Measurements from ENCODE around the gene SLX4. TPM values are rescaled to one million over a fixed set of nuclear protein-coding genes. Genes with fewer than 3 reads are reported as not detected.
"Not testable (repeated sequence)": the region's sequence is repeated elsewhere in the genome, so short reads cannot be mapped to it uniquely, and the experiment has no call there.

SLX4 gene, protein sequence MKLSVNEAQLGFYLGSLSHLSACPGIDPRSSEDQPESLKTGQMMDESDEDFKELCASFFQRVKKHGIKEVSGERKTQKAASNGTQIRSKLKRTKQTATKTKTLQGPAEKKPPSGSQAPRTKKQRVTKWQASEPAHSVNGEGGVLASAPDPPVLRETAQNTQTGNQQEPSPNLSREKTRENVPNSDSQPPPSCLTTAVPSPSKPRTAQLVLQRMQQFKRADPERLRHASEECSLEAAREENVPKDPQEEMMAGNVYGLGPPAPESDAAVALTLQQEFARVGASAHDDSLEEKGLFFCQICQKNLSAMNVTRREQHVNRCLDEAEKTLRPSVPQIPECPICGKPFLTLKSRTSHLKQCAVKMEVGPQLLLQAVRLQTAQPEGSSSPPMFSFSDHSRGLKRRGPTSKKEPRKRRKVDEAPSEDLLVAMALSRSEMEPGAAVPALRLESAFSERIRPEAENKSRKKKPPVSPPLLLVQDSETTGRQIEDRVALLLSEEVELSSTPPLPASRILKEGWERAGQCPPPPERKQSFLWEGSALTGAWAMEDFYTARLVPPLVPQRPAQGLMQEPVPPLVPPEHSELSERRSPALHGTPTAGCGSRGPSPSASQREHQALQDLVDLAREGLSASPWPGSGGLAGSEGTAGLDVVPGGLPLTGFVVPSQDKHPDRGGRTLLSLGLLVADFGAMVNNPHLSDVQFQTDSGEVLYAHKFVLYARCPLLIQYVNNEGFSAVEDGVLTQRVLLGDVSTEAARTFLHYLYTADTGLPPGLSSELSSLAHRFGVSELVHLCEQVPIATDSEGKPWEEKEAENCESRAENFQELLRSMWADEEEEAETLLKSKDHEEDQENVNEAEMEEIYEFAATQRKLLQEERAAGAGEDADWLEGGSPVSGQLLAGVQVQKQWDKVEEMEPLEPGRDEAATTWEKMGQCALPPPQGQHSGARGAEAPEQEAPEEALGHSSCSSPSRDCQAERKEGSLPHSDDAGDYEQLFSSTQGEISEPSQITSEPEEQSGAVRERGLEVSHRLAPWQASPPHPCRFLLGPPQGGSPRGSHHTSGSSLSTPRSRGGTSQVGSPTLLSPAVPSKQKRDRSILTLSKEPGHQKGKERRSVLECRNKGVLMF (N-terminal part only)
- total RNA-seq = 10 to 100 TPM; 13.4 to 18.4 TPM

DNA sequence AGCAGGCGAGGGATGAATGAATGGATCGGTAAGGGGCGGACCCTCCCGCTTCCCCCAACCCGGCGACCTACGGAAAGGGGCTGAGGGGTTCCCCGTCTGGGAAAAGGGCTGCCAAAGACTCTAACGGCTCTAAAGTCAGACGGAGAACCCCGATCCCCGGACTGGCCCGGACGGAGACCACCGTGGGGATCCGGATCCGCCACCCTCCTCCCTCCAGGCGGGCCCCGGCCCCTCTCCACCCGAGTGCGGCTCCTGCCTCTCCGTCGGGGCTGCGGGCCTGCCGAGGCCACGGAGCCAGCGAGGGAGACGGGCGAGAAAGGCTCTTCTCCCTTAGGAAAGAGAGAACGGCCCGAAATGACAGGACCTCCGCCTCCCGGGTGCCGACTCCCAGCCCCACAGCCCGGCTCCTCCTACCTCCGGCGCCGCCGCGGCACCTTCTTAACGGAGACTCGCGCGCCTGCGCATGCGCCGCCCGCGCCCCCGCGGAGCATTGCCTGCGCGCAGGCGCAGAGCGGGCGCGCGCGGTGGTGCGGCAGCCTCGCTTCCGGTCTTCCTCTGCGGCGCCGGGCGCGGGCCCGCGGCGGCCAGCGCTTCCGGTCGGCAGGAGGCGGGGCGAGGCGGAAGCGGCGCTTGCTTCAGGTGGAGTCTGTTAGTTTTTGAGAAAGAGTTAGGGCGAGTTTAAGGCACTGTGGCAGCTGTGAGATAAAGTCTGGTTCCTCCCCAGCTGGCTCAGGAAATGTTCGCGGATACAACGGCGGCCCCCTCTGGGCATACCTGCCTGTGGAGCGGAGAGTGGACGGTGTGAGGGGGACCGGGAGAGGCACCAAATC is at the start of gene SLX4:
Gene SLX4, minus strand, starts transcription at position 461 of the 830 bp plus-strand sequence. CDS start 2,642 bp downstream, outside the sequence.
- H3K4me1 Mint-ChIP-seq (ENCODE audit: low read depth in 2 of 2) = peaks cover 43 to 53% of the 10 kb centered on the region in 2 donors
- peak; percentile 96 to 98 for ATAC-seq

DNA sequence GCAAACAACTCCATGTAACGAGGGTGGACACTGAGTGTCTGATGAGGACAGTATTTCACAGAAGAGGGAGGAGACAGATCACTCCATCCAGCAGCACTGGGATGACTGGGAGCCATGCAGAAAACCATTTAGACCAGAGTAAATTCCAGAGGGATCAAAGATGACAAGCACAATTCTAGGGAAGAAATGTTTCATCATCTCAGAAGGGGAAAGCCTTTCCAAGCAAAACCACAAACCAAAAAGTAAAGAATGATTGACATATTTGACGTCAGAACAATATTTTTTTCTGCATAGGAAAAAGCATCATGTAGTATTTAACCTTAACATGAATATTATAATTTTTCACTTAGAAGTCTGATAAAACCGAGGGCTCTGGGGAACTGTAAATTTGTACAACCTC is 47.8 kb upstream of the SLX4 start:
- ATAC-seq (no peak), DNase-seq (ENCODE audit: low spot score) (no peak)
- Mint-ChIP-seq H3K4me1 (ENCODE audit: low read depth in 2 of 2) (peaks cover 0 to 6% of the 10 kb centered on the region in 2 donors), H3K36me3 (peaks cover 14% of the 10 kb centered on the region), H3K4me3 (no peak overlapping the region), H3K9me3 (no peaks in the 10 kb centered on the region), H3K27ac (peak overlapping the region in 1 of 2 donors; percentile 8), H3K27me3 (no peaks in the 10 kb centered on the region)

More for the DNA sequence above, at the start of gene SLX4:
- H3K4me3 Mint-ChIP-seq = peak within 1 kb of the TSS; percentile 96
- no peaks in the 10 kb centered on the region for H3K9me3 Mint-ChIP-seq
- peak within 1 kb of the TSS; percentile 89 to 97 for H3K27ac Mint-ChIP-seq
- DNase-seq (ENCODE audit: low spot score) = peak; percentile 96
- no peaks in the 10 kb centered on the region for H3K27me3 Mint-ChIP-seq
- H3K36me3 Mint-ChIP-seq = peaks cover 13% of the 10 kb centered on the region

DNA sequence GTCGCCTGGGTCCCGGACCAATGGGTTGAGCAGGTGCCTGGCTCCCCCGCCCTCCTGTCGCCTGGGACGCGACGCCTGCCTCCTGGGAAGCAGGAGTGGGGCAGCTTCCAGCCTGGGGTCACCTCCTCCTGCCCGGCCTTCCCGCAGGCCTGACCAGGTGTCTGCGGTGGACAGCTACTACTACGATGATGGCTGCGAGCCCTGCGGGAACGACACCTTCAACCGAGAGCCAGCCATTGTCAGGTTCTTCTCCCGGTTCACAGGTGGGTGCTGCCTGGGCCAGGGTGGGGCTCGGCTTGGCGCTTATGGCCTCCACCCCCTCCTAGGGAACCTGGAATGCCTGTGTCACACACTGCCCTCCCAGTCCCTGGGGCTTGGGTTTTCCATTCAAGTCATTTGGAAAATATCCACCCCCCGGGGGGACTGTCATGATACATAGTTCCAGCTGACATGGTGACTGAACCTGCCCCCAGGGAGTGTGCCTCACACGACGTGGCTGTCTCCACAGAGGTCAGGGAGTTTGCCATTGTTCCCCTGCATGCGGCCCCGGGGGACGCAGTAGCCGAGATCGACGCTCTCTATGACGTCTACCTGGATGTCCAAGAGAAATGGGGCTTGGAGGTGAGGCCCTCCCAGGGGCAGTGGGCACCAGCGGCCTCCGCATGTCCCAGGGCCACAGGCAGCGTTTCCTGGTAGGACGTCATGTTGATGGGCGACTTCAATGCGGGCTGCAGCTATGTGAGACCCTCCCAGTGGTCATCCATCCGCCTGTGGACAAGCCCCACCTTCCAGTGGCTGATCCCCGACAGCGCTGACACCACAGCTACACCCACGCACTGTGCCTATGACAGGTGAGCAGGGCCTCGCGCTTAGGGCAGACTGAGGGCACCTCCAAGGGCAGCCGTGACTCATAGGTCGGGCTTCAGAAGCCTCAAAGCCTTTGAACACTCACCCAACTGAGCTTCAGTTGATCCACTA is 45.4 kb upstream of the SLX4 start:
- Mint-ChIP-seq H3K36me3 (peaks cover 14% of the 10 kb centered on the region), H3K9me3 (no peaks in the 10 kb centered on the region), H3K4me3 (no peak overlapping the region), H3K4me1 (ENCODE audit: low read depth in 2 of 2) (peaks cover 0 to 6% of the 10 kb centered on the region in 2 donors), H3K27me3 (no peaks in the 10 kb centered on the region), H3K27ac (no peak overlapping the region)
- ATAC-seq (no peak), DNase-seq (ENCODE audit: low spot score) (peak; percentile 52)

DNA sequence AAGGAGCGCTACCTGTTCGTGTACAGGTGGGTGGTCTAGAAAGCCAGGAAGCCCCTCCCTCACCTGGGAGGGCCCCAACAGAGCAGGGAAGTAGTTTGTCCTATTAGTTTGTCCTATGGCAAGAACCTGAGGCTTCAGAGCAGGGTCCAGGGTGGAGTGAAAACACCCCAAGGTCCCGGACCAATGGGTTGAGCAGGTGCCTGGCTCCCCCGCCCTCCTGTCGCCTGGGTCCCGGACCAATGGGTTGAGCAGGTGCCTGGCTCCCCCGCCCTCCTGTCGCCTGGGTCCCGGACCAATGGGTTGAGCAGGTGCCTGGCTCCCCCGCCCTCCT is 44.7 kb upstream of the SLX4 start:
- H3K4me1 Mint-ChIP-seq (ENCODE audit: low read depth in 2 of 2); H3K27ac Mint-ChIP-seq; H3K27me3 Mint-ChIP-seq; ATAC-seq; H3K4me3 Mint-ChIP-seq; H3K9me3 Mint-ChIP-seq; DNase-seq (ENCODE audit: low spot score): not testable (repeated sequence)
- H3K36me3 Mint-ChIP-seq = peaks cover 12% of the 10 kb centered on the region

DNA sequence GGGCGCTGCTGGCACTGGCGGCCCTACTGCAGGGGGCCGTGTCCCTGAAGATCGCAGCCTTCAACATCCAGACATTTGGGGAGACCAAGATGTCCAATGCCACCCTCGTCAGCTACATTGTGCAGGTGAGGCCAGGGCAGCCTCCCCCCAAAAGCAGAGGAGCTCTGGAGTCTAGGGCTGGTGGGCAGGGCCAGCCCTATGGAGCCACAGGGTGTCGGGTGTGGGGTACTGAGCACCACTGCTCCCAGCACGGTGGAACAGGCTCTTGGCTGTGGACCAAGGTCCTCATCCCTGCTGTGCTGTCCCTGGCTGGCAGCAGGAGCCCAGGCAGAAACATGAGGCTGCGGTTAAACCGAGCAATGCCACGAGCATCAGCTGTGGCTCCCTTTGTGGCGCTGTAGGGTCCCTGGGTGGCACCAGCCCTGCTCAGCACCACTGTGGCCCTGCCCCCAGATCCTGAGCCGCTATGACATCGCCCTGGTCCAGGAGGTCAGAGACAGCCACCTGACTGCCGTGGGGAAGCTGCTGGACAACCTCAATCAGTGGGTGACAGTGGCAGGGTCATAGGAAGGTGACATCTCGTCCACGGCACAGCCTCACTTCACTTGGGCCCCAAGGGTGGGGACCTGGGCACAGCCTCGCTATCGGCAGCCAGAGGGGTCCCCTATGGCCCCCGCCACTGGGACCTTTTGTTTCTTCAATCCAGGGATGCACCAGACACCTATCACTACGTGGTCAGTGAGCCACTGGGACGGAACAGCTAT is 44.2 kb upstream of the SLX4 start:
- peaks cover 8% of the 10 kb centered on the region for H3K36me3 Mint-ChIP-seq
- no peaks in the 10 kb centered on the region for H3K9me3 Mint-ChIP-seq
- peaks cover 0 to 6% of the 10 kb centered on the region in 2 donors for H3K4me1 Mint-ChIP-seq (ENCODE audit: low read depth in 2 of 2)
- DNase-seq (ENCODE audit: low spot score) (peak; percentile 55), ATAC-seq (peak in 1 of 2 donors; percentile 3)
- no peak overlapping the region for H3K27ac Mint-ChIP-seq
- H3K4me3 Mint-ChIP-seq = no peak overlapping the region
- H3K27me3 Mint-ChIP-seq = no peaks in the 10 kb centered on the region

DNA sequence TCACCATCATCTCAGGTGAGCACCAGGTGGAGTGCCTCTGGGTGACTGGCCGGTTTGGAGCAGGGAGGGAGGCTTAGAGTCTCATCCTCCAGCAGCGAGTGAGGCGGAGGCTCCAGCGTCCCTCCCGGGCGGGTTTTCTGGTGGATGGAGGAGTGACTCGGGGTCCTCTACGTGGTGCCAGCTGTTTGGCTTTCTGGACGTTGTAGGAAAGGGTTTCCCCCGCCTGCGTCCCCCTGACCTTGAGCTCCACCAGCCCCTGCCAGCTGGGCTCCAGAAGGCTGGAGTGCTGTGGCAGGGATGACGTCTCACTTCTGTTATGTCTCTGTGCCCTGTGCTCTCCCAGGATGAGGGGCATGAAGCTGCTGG is 43.6 kb upstream of the SLX4 start:
- H3K4me3 Mint-ChIP-seq = no peak overlapping the region
- DNase-seq (ENCODE audit: low spot score) (peak; percentile 32), ATAC-seq (no peak)
- H3K27ac Mint-ChIP-seq = no peak overlapping the region
- no peaks in the 10 kb centered on the region for H3K27me3 Mint-ChIP-seq
- H3K36me3 Mint-ChIP-seq = peaks cover 8% of the 10 kb centered on the region
- peaks cover 0 to 6% of the 10 kb centered on the region in 2 donors for H3K4me1 Mint-ChIP-seq (ENCODE audit: low read depth in 2 of 2)
- no peaks in the 10 kb centered on the region for H3K9me3 Mint-ChIP-seq

DNA sequence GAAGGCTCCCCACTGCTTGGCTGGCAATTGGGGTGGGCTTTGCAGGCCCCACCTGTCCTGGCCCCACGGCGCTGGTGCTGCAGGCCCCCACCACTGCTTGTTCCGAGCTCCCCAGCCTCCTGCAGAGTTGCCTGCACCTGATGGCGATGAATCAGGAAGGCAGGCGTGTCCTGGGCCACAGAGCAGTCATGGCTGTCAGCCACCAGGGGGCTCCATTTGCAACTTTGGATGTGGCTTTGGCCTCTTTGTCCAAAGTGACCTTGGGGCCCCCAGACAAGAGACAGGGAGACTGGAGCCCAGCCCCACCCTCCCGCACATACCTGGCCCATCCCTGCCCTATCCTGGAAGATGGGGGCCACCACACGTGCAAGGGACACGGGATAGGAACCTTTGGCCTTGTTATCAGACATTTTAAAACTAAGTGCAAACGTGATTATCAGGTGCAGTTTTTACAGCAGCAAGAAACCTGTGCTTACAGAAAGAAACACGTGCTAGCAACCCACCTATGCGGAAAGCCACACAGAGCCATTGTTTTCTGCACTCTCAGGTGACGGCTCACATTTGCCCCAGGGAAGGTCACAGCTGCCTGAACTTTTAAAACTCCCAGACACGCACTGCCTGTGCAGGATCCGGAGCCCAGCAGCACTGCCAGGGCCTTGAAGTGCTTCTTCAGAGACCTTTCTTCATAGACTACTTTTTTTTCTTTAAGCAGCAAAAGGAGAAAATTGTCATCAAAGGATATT is 43.0 kb upstream of the SLX4 start, which contains the start of gene DNASE1:
Gene DNASE1, plus strand, starts transcription at position 443 of the 743 bp plus-strand sequence. CDS start 683 bp downstream, outside the sequence.
- Mint-ChIP-seq H3K27me3 (no peaks in the 10 kb centered on the region), H3K9me3 (no peaks in the 10 kb centered on the region), H3K36me3 (peaks cover 7% of the 10 kb centered on the region), H3K27ac (no peak within 1 kb of the TSS), H3K4me3 (no peak within 1 kb of the TSS), H3K4me1 (ENCODE audit: low read depth in 2 of 2) (peaks cover 0 to 6% of the 10 kb centered on the region in 2 donors)
- DNase-seq (ENCODE audit: low spot score) (peak; percentile 73), ATAC-seq (peak; percentile 59 to 66)

DNA sequence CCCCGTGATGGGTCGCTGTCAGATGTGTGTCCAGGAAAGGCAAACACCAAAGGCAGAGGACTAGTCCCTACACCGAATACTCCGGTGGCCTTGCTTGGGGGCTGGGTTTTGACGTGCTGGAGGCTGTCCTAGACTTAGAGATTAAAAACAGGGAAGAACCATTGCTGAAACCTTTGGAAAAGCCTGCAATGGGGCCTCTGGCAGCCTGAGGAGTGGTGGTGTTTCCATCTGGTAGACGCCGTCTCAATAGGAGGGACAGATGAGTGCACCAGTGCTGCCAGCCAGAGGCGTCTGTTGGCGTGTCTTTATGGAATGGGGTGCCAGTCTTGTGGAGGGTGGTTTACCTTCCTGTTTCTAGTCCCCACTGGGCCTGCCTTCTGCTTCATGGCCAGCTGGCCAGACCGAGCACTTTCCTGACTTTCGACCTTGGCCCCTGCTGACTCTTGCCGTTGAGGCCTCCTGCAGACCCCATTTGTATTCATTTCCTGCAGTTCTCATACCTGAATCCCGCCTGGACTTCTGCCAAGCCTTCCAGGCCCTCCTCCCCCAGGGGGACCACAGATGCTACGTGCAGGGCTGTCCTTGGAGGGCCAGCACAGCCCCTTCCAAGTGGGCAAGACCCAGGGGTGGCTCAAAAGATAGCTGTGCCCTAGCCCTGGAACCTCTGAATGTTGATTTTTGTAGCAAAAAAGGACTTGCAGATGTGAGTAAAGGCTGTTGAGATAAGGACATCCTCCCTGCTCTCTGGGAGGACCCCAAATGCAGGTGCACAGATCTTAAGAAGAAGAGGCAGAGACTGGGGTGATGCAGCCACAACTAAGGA is 41.2 kb upstream of the SLX4 start:
- H3K27ac Mint-ChIP-seq = peak overlapping the region in 1 of 2 donors; percentile 18
- H3K36me3 Mint-ChIP-seq = no peaks in the 10 kb centered on the region
- H3K4me1 Mint-ChIP-seq (ENCODE audit: low read depth in 2 of 2) = no peaks in the 10 kb centered on the region
- ATAC-seq (no peak), DNase-seq (ENCODE audit: low spot score) (peak; percentile 22)
- no peak overlapping the region for H3K4me3 Mint-ChIP-seq
- H3K27me3 Mint-ChIP-seq = no peaks in the 10 kb centered on the region
- H3K9me3 Mint-ChIP-seq = no peaks in the 10 kb centered on the region

DNA sequence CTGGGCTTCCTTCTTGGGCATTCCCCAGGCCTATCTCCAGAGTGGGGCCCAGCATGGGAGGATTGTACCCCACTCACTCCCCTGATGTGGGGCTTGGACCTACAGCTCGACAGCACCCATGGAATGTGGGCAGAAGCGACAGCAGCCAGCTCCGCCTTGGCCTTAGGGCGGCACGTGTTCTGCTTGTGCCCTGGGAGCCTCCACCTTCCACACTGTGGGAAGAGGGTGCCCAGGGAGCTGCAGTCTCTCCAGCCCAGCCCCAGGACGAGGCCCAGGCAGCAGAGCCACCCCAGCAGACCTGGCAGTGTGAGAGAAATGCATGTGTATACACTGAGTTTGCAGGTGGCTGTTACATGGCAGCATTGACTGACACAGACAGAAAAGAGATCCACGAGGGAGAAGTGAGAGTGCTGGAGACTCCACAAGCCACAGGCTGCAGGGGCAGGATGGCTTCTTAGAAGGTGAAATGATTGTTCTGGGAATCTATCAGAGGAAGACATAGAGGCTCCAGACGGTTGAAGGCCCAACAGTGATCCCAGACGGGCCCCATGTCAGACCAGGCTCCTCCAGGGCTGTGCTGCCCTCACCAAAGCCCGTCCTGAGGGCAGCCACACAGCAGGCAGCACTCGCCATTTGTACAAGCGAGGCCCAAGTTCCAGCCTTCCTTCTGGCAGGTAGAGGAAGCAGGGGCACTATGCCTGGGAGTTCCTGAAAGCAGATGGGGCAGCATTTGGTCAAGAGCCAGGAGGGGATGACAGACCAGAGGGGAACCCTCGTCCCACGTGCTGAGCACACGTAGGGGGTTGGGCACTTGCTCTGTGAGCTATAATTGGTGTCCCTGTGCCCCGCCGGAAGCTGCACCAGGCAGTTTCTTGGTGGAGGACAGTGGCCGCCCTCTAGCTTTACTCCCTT is 40.3 kb upstream of the SLX4 start:
- Mint-ChIP-seq H3K9me3 (no peaks in the 10 kb centered on the region), H3K27me3 (no peaks in the 10 kb centered on the region), H3K4me3 (no peak overlapping the region), H3K27ac (peak overlapping the region in 1 of 2 donors; percentile 17), H3K4me1 (ENCODE audit: low read depth in 2 of 2) (no peaks in the 10 kb centered on the region), H3K36me3 (no peaks in the 10 kb centered on the region)
- ATAC-seq (no peak), DNase-seq (ENCODE audit: low spot score) (peak; percentile 48)
